Endometrial microvascular endothelial cells (primary cell): ENCODE measurements around the gene FRMD8. TPM values are rescaled to one million over a fixed set of nuclear protein-coding genes. Genes with fewer than 3 reads are reported as not detected.
"Not testable (repeated sequence)": the region's sequence is repeated elsewhere in the genome, so short reads cannot be mapped to it uniquely, and the experiment has no call there.

Experiments
- in situ Hi-C: cut with HindIII; loops from 2 replicates; pipeline ENCODE4 v1.10.0; 2017; ENCODE audit warnings: low sequenced_read_pairs, low pct_unique_long_range_greater_than_20kb; ENCODE audit errors: inconsistent ontology term
- total RNA-seq: library from RNA; depleted of rRNA; stranded (reverse); fragments of >200 nt; gene quantifications from one replicate; pipeline ENCODE4 v1.2.3, GENCODE V29; 2015; ENCODE audit errors: inconsistent ontology term

Gene FRMD8
- total RNA-seq, 1 donor from 2014 or later, result 103 TPM

- in situ Hi-C loops, result no loop called here
Observed at GRCh38 chr11:65404638-65405339, 18.4 kb downstream of the FRMD8 start.

GRCh38 chr11:65410936-65411680 lies 24.7 kb downstream of the FRMD8 start:
- in situ Hi-C loops, result no loop called here

GRCh38 chr11:65411681-65412070 lies 25.2 kb downstream of the FRMD8 start:
- in situ Hi-C loops, result no loop called here

GRCh38 chr11:65412271-65413076 lies 26.0 kb downstream of the FRMD8 start:
- in situ Hi-C loops, result no loop called here

- in situ Hi-C loops, result not testable (repeated sequence)
Observed at GRCh38 chr11:65413077-65413664, 26.7 kb downstream of the FRMD8 start.

GRCh38 chr11:65414776-65415498 lies 28.5 kb downstream of the FRMD8 start:
- in situ Hi-C loops, result no loop called here

- in situ Hi-C loops, result no loop called here
Observed at GRCh38 chr11:65415499-65416340, 29.3 kb downstream of the FRMD8 start.

GRCh38 chr11:65416341-65416824 lies 29.9 kb downstream of the FRMD8 start:
- in situ Hi-C loops, result no loop called here

GRCh38 chr11:65416841-65417701 lies 30.6 kb downstream of the FRMD8 start:
- in situ Hi-C loops, result no loop called here

- in situ Hi-C loops, result no loop called here
Observed at GRCh38 chr11:65417702-65418430, 31.4 kb downstream of the FRMD8 start.

- in situ Hi-C loops, result no loop called here
Observed at GRCh38 chr11:65418431-65418680, 31.9 kb downstream of the FRMD8 start.

GRCh38 chr11:65418681-65419459 lies 32.4 kb downstream of the FRMD8 start:
- in situ Hi-C loops, result no loop called here

- in situ Hi-C loops, result no loop called here
Observed at GRCh38 chr11:65419460-65419771, 33.0 kb downstream of the FRMD8 start.

GRCh38 chr11:65419772-65420481 lies 33.5 kb downstream of the FRMD8 start:
- in situ Hi-C loops, result no loop called here

- in situ Hi-C loops, result no loop called here
Observed at GRCh38 chr11:65420506-65420905, 34.1 kb downstream of the FRMD8 start.
